Tibial artery (tissue), 4 donors: ENCODE measurements around the gene BHMT2.

ENCODE experiments used
- DNase-seq, 2 donors: peaks; one replicate each; pipeline ENCODE4 v3.0.0-alpha.2; 2019
- H3K27ac ChIP-seq, 2 donors: fragments of 200-600 bp; sonication (generic) in 1 of 2; 1 replicate in 1 of 2; 2 replicates in 1 of 2; pipeline ENCODE4 v1.5.1; 2018 to 2019; ENCODE audit warnings: mild to moderate bottlenecking in 1 of 2
- H3K27me3 ChIP-seq, 2 donors: fragments of 200-600 bp; sonication (generic) in 1 of 2; one replicate each; pipeline versions ENCODE4 v1.5.1 to v1.6.0; 2016 to 2019
- H3K36me3 ChIP-seq, 3 donors: fragments of 200-600 bp; sonication (generic) in 2 of 3; one replicate each; pipeline ENCODE4 v1.5.1; 2016 to 2019; ENCODE audit warnings: mild to moderate bottlenecking in 2 of 3
- H3K4me1 ChIP-seq, 4 donors: fragments of 200-600 bp; sonication (generic) in 2 of 4; 1 replicate in 3 of 4; 2 replicates in 1 of 4; pipeline ENCODE4 v1.5.1; 2016 to 2019
- H3K4me3 ChIP-seq, 2 donors: fragments of 200-600 bp; sonication (generic) in 1 of 2; 1 replicate in 1 of 2; 2 replicates in 1 of 2; pipeline ENCODE4 v1.5.1; 2018 to 2019; ENCODE audit warnings: mild to moderate bottlenecking in 2 of 2
- H3K9me3 ChIP-seq, 3 donors: fragments of 200-600 bp; sonication (generic) in 1 of 3; one replicate each; pipeline ENCODE4 v1.5.1; 2016 to 2019
- intact Hi-C: fragments of 100-400 bp; cut with DNase I; formaldehyde crosslinking; loops from one replicate; pipeline ENCODE4 v1.15.0; 2023; ENCODE audit warnings: low total_unique reads
- TF ChIP-seq, protein P1 (sequence below), 2 experiments: fragments of 200-600 bp in 1 of 2; fragments of 450-650 bp in 1 of 2; IDR thresholded peaks; one replicate each; pipeline ENCODE4 v1.5.1; 2017 to 2019; ENCODE audit warnings: antibody characterized with exemption in 2 of 2, mild to moderate bottlenecking in 1 of 2, moderate library complexity in 1 of 2

Gene BHMT2

DNA sequence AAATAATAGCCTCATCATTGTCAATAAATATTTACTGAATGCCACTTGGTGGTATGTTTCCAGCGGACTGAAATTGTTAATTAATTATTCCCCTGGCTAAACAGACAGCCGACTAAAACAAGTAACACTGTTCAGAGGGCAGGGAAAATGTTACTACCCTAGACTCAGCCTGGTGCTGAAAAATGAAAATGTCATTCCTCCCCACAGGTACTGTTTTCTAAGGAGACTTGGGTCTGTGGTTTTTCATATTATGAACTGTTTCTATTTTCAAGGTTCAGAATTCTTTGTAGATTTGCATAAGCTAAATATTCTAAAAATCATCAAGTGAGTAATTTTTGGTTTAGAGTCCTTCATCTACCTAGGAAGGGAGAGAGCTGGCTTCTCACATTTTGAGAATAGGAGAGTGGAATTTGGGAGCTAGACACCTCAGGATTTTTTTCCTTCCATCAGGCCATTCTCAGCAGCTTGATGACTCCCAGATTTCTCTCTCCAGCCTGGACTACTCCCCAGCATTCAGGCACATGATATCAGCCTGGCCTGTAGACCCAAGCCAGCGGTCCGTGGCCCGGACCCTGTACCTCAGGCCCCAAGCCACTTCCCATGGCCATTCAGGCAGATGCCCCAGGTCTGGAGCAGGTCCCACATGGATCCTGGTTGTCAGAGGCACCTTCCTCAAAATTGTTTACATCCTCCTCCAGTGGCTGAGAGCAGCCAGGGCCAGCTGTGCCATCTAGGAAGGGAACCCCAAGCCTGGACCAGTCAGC, 66.4 kb downstream of the BHMT2 start:
- no peaks in the 10 kb centered on the region for H3K27me3 ChIP-seq
- DNase-seq, result no peak
- no peak overlapping the region for H3K4me3 ChIP-seq
- H3K4me1 ChIP-seq, result peaks cover 0 to 10% (median 5%) of the 10 kb centered on the region in 4 donors
- TF ChIP-seq, protein P1, sequence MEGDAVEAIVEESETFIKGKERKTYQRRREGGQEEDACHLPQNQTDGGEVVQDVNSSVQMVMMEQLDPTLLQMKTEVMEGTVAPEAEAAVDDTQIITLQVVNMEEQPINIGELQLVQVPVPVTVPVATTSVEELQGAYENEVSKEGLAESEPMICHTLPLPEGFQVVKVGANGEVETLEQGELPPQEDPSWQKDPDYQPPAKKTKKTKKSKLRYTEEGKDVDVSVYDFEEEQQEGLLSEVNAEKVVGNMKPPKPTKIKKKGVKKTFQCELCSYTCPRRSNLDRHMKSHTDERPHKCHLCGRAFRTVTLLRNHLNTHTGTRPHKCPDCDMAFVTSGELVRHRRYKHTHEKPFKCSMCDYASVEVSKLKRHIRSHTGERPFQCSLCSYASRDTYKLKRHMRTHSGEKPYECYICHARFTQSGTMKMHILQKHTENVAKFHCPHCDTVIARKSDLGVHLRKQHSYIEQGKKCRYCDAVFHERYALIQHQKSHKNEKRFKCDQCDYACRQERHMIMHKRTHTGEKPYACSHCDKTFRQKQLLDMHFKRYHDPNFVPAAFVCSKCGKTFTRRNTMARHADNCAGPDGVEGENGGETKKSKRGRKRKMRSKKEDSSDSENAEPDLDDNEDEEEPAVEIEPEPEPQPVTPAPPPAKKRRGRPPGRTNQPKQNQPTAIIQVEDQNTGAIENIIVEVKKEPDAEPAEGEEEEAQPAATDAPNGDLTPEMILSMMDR (IDR thresholded peaks at IDR 0.05), result no peak
- no peaks in the 10 kb centered on the region for H3K9me3 ChIP-seq
- intact Hi-C loops, result no loop called here
- no peak overlapping the region for H3K27ac ChIP-seq
- H3K36me3 ChIP-seq, result no peaks in the 10 kb centered on the region

DNA sequence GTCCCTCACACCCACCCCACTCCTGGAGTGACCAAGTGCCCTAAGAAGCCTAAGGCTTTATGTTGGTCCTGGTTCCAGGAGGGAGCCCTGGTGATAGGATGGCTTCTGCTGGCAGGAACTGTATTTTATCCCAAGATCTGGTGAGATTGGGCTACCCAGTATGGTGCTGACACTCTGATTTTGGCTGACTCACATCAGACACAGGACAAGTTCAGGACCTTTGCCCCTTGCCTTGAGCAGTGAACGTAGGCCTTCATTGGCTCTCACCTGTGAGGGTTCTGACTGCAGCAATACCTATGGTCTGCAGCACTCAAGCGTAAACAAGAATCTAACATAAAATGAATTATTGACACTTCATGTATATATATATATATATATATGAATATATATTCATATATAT, 67.1 kb downstream of the BHMT2 start:
- H3K27ac ChIP-seq, result no peak overlapping the region
- no peaks in the 10 kb centered on the region for H3K9me3 ChIP-seq
- H3K4me3 ChIP-seq, result no peak overlapping the region
- H3K4me1 ChIP-seq, result peaks cover 0 to 10% (median 5%) of the 10 kb centered on the region in 4 donors
- H3K27me3 ChIP-seq, result no peaks in the 10 kb centered on the region
- TF ChIP-seq, protein P1 (IDR thresholded peaks at IDR 0.05), result no peak
- H3K36me3 ChIP-seq, result no peaks in the 10 kb centered on the region
- intact Hi-C loops, result no loop called here
- DNase-seq, result no peak
